ENCODE measurements around the gene LIPE. TPM values are rescaled to one million over a fixed set of nuclear protein-coding genes. Genes with fewer than 3 reads are reported as not detected.

Gene LIPE
- polyA plus RNA-seq, 4 donors: 8.6 to 14.7 (median 9.6) TPM

- DNase-seq (ENCODE audit: low read depth in 4 of 4, low spot score in 3 of 4): no peak
Measured at GRCh38 chr19:42412661-42413076, 14.5 kb downstream of the LIPE start.

GRCh38 chr19:42412227-42412626, 15.0 kb downstream of the LIPE start:
- DNase-seq (ENCODE audit: low read depth in 4 of 4, low spot score in 3 of 4): no peak

GRCh38 chr19:42411581-42412178, 15.5 kb downstream of the LIPE start:
- no peak for DNase-seq (ENCODE audit: low read depth in 4 of 4, low spot score in 3 of 4)

- no peak for DNase-seq (ENCODE audit: low read depth in 4 of 4, low spot score in 3 of 4)
Measured at GRCh38 chr19:42410371-42410770, 16.8 kb downstream of the LIPE start.

- no peak for DNase-seq (ENCODE audit: low read depth in 4 of 4, low spot score in 3 of 4)
Measured at GRCh38 chr19:42409477-42409876, 17.7 kb downstream of the LIPE start.

- no peak for DNase-seq (ENCODE audit: low read depth in 4 of 4, low spot score in 3 of 4)
Measured at GRCh38 chr19:42407816-42408175, 19.4 kb downstream of the LIPE start.

GRCh38 chr19:42407085-42407815, 19.9 kb downstream of the LIPE start:
- no peak for DNase-seq (ENCODE audit: low read depth in 4 of 4, low spot score in 3 of 4)

GRCh38 chr19:42406111-42406510, 21.1 kb downstream of the LIPE start:
- no peak for DNase-seq (ENCODE audit: low read depth in 4 of 4, low spot score in 3 of 4)

- no peak for DNase-seq (ENCODE audit: low read depth in 4 of 4, low spot score in 3 of 4)
Measured at GRCh38 chr19:42403586-42403985, 23.6 kb downstream of the LIPE start.

- no peak for DNase-seq (ENCODE audit: low read depth in 4 of 4, low spot score in 3 of 4)
Measured at GRCh38 chr19:42402376-42403116, 24.6 kb downstream of the LIPE start.

GRCh38 chr19:42401365-42402303, 25.6 kb downstream of the LIPE start:
- peak; percentile 66 to 78 (median 75) for DNase-seq (ENCODE audit: low read depth in 4 of 4, low spot score in 3 of 4)

- no peak for DNase-seq (ENCODE audit: low read depth in 4 of 4, low spot score in 3 of 4)
Measured at GRCh38 chr19:42400404-42400803, 26.8 kb downstream of the LIPE start.

GRCh38 chr19:42397263-42398166, 29.7 kb downstream of the LIPE start:
- no peak for DNase-seq (ENCODE audit: low read depth in 4 of 4, low spot score in 3 of 4)

GRCh38 chr19:42396381-42397262, 30.6 kb downstream of the LIPE start:
- DNase-seq (ENCODE audit: low read depth in 4 of 4, low spot score in 3 of 4): peak; percentile 96 to 98 (median 98)

- no peak for DNase-seq (ENCODE audit: low read depth in 4 of 4, low spot score in 3 of 4)
Measured at GRCh38 chr19:42394751-42395150, 32.4 kb downstream of the LIPE start.

- no peak for DNase-seq (ENCODE audit: low read depth in 4 of 4, low spot score in 3 of 4)
Measured at GRCh38 chr19:42392165-42392564, 35.0 kb downstream of the LIPE start.

- DNase-seq (ENCODE audit: low read depth in 4 of 4, low spot score in 3 of 4): no peak
Measured at GRCh38 chr19:42389899-42390298, 37.3 kb downstream of the LIPE start, which contains the start of gene CNFN. TSS of gene CNFN (minus strand) at chr19:42390297. CDS start at chr19:42389037, 1,260 bp downstream.

- no peak for DNase-seq (ENCODE audit: low read depth in 4 of 4, low spot score in 3 of 4)
Measured at GRCh38 chr19:42388851-42389489, 38.2 kb downstream of the LIPE start.

All from left renal pelvis (tissue), 4 donors.